Kidney capillary endothelial cell (primary cell): ENCODE measurements around the gene ANKZF1.
A peak's percentile ranks its signal among the peaks of the same experiment; 100 is the strongest.

Experiments
- DNase-seq: peaks from one replicate; pipeline ENCODE4 v3.0.0-alpha.2; 2018; ENCODE audit warnings: low spot score

The ANKZF1 gene

DNA sequence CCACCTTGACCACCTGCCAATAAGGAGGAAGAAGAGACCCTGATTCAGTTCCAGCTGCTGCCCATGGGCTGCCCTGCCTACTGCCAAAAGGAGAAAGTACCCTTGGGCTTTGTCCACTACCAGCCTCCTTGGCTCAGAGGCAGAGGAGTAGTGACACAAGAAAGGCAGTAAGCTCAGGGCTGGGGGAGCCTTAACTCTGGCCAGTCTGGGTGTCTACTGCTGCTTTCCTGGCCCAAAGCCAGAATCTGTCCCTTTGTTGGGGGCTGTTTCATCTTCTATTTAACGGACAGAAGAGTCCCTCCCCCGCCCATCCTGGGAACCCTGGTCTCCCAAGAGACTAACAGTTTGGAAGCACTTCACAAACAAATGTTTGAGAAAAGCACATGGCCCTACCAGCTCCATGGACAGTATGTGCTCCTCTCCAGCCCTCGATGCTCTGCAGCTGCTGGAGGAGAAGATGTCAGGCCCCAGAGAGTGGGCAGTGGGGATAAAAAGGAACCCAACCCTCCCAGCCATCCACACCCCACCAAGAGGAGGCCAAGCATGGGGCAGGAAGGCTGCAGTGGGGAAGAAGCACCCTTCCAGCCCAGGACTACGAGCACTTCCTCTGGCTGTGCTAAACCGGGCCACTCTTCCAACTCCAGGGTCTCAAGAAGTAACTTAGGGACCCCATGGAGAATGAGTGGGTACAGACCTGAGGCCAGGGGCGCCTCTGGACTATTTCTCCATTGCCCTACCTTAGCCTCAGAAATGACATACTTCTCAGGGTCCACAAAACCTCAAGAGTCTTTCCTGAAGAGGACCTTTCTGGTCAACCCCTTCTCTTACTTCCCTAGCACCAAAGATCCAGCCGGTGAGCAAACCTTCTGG is 1.3 kb upstream of the ANKZF1 start:
- DNase-seq = no peak

DNA sequence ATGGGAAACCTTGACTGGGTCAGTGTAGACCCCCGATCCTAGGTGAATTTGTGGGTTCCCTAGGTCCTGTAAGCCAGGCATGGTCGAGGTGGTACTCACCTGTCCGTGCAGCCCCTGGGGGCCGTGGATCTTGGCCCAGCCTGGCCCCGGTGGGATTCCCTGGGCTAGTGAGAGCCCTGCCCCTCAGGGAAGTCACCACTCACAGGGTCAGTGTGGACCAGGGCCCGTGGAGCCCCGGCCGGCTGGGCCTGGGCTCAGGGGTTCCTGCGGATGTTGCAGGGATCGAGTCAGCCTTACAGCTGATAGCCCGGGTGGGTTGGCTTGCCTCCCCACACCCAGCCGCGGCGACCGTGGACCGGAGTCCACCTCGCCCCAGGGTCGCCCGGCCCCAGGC is 698 bp upstream of the ANKZF1 start:
- no peak for DNase-seq

DNA sequence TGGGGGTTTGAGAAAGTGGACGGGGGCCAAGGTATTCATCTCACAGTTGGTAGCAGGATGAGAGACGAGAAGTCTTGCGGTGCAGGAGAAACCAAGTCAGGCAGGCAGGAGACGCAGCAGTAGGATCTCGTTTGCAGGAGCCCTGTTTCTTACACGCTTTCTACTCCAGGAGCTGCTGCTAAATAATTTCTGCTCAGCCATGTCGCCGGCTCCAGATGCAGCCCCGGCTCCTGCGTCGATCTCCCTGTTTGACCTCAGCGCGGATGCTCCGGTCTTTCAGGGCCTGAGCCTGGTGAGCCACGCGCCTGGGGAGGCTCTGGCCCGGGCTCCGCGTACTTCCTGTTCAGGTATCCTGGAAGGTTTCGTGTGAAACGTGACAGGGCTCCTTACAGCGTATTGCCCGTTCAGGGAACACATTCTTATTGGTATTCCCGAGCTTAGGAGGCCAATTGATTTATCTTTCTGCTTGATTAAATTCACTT is 494 bp downstream of the ANKZF1 start:
- no peak for DNase-seq

DNA sequence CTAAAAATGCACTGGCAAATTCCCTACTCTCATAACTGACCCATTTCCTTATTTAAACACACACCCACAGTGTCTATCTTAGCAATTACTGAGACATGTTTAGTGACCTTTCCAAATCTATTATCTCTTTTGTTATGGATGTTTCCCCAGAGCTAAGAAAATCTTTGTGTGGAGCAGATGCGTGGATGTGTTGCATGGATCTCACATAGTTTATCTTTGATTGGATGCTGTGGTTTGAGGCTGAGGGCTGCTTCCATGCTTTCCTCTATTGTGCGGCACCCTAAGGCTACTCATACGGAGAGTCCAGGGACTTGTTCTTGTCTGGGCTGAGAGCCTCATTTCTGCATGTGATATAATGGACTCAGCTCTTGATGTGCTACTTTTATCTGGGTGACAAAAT is 4.7 kb downstream of the ANKZF1 start:
- DNase-seq = no peak

DNA sequence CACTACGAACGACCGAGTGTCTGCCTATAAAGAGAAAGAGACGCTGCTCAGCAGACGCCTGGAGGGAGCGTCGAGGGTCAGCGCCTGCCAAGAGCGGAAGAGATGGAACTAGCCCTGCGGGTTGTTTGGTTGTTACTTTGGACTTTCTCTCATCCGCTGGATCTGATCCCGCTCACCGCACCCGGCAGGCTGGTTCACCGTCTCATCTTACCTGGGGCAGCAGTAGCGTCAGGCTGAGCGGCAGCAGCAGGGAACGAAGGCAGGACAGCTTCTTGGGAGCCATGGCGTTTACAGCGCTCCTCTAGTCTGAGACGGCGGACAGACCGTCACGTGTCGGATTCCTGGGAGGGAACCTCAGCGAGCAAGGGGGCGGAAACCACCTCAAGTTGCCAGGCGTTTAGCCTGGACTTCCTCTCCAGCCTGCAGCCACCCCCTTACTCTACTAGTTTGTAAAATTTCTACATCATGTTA is 13.7 kb downstream of the ANKZF1 start:
- DNase-seq = no peak

DNA sequence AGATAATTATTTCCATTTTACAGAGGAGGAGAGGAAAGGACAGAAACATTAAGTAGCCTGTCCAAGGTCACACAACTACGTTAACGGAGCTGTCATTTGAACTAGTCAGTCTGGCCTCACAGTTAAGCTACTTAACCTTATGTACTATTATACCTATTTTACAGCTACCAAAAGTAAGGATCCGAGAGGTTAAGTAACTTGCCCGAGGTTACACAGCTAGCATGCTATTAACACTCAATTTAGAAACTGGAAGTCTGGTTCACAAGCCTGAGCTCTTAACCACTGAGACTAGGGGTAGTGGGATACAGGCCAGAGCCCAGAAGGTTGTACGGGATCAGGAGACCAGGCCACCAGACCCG is 15.2 kb downstream of the ANKZF1 start:
- no peak for DNase-seq

DNA sequence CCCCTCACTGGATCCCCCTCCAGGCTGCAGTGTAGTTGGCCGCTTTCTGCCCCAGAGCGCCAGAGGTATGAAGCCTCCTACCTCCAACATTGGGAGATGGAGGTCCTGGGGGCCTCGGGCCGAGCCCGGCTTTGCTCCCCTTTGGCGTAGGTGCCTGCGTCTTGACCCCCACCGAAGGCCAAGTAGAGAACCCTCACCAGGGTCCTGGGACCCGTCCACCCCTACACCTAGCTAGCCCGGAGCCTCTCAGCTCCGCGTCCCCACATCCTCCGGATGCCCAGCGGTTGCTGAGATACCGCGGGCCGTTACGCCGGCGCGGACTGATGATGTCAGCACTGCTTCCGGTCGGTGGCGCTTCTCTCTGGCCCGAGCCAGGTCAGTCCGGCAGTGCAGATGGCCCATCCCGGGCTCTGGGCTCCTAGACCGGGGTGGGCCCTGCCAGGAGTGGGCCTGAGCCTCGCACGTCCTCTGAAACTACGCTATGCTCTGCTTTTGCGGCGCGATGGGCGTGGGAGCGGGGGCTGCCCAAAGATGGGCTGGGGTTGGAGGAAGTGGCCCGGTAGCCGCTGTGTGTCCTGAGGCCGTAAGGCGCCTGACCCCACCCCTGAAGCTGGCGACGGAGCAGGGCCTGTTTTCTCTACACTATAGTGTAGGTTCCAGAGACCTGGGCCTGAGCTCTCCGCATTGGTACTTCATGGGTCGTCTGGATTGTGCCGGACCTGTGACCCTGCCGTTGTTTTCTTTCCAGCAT is 15.7 kb downstream of the ANKZF1 start, which contains the start of the genes GLB1L and STK16:
TSS of gene GLB1L (minus strand) at position 297 of the 751 bp plus-strand sequence. CDS start 1,871 bp downstream, outside the sequence.
TSS of gene STK16 (plus strand) at position 332 of the 751 bp plus-strand sequence. CDS start 521 bp downstream, outside the sequence.
- peak; percentile 84 for DNase-seq

DNA sequence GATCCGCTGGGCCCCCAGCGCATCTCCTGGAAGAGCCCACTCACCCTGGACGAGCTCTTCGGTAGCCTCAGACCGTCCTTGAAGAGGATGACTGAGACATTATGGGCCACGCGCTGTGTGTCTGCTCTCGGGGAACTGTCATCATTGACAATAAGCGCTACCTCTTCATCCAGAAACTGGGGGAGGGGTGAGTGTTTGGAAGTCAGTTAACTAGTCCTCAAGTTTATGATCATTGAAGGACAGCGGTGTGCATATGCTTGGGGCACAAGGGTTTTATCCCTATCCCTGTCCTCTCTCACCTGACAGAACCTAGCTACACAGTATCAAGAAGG is 16.3 kb downstream of the ANKZF1 start:
- no peak for DNase-seq

DNA sequence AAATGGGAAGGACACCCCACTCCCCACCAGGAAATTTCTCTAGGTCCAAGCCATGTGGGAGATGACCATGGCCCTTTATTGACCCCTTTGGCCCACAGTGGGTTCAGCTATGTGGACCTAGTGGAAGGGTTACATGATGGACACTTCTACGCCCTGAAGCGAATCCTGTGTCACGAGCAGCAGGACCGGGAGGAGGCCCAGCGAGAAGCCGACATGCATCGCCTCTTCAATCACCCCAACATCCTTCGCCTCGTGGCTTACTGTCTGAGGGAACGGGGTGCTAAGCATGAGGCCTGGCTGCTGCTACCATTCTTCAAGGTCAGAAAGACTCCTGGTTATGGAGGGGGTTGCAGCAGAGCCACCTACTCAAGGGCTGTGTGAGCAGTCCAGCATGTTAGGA is 17.0 kb downstream of the ANKZF1 start:
- no peak for DNase-seq

DNA sequence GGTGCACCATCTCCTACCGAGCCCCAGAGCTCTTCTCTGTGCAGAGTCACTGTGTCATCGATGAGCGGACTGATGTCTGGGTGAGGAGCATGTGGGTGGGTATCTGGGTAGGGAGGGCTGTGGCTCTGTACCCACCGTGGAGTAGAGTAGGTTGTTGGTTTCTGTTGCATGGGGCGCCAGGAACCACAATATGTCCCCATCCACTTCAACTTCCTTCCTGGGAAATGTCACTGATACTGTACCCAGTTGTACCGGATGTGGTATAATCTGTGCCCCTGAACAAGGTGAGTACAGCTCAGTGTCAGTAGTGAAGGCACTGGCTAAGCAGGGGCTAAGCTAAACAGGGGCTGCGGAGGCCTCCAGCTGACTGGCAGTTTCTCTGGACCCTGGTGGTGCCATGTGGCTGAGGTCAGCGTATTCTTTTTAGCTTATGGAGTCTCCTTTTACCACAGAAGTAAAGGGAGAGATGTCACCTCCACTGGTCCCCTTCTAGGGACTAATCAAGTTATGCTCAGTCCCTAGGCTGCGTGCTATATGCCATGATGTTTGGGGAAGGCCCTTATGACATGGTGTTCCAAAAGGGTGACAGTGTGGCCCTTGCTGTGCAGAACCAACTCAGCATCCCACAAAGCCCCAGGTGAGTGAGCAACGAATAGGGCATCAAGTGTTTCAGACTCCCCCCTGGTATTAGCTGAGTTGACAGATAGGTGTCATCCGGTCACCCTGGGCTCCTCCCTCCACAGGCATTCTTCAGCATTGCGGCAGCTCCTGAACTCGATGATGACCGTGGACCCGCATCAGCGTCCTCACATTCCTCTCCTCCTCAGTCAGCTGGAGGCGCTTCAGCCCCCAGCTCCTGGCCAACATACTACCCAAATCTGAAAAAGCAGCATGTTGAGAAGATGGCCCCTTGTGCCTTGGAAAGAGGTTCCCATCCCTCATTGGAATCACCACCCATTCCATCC is 18.4 kb downstream of the ANKZF1 start:
- DNase-seq = no peak

DNA sequence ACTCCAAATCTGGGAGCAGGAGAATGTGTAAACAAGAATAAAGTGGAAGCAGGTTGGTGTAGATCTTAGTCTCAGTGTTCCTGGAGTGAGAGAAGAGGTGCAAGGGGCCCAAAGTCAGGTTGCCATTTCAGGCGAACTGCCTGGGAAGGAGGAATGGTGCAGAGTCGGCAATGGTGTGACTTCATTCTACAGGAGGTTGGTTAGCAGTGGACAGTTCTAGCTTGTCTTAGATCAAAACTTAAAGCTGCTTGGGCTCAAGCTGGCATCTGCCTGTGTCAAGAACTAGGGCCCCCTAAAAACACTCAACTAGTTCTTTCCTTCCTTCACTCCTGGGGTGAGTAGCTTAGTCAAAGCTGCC is 19.2 kb downstream of the ANKZF1 start:
- DNase-seq = no peak

DNA sequence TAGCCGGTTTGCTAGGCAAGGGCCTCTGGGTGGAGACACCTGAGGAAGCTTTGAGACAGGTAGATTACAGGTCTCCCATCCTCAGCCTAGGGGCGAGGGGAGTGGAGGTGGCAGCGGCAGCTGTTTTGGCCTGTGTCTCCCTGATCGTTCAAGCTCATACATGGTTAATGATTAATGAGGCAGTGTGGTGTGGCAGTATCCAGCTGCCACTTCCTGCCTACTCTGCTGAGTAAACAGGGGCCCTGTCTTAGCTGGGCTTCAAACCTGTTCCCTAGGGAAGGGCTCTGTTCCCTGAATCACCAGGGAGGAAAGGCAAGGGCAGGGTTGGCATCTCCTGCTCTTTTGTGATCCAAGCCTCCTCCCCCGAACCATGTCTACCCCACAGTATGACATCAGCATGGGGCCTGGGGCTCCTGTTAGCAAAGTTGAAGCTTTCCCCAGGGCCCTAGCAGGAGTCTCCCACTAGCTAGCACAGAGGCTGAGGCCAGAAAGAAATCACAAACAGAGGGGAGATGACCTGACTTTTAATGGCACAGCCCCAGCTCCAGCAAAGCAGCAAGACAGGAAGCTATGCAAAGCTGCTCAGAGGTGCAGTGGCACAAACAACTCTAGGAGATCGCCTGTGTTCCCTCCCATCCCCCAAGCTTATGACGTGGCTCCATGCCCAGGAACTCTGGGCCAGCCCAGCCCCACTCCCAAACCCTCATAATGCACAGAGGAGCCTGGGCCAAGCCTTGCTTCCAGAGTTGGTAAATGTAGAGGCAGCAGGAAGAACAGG is 19.8 kb downstream of the ANKZF1 start:
- DNase-seq = peak; percentile 86

DNA sequence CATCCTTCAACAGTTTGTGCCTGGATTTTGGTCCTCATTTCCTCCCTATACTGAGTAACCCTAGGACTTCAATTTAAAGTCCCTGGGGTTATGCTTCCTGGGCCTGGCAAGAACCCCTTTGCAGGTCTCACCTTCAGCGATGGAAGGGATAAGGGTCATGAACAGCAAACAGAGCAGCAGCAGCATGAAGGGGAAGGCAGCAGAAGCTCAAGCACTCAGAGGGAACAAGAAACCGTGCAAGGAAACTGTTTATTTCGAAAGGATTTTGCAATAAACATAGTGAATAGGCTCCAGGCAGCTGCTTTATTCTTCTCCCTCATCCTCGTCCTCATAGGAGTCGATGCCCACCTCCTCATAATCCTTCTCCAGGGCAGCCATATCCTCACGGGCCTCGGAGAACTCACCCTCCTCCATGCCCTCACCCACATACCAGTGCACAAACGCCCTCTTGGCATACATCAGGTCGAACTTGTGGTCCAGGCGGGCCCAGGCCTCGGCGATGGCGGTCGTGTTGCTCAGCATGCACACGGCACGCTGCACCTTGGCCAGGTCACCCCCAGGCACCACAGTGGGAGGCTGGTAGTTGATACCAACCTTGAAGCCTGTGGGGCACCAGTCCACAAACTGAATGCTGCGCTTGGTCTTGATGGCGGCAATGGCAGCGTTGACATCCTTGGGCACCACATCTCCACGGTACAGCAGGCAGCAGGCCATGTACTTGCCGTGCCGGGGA is 20.6 kb downstream of the ANKZF1 start:
- no peak for DNase-seq

DNA sequence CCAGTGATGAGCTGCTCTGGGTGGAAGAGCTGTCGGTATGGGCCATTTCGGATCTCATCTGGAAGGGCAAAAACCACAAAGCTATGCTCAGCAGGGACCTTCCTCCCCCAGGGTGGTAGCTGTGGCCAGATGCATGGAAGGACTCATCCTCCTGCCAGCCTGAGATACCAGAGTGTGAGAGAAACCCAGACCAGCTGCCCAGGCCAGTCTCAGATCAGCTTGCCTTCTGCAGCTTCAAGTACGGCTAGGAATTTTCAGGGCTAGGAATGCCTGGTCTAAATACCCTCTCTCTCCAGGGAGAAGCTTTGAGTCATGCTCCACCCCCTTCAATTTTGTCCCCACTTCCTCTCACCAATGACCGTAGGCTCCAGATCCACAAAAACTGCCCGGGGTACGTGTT is 22.1 kb downstream of the ANKZF1 start:
- no peak for DNase-seq

DNA sequence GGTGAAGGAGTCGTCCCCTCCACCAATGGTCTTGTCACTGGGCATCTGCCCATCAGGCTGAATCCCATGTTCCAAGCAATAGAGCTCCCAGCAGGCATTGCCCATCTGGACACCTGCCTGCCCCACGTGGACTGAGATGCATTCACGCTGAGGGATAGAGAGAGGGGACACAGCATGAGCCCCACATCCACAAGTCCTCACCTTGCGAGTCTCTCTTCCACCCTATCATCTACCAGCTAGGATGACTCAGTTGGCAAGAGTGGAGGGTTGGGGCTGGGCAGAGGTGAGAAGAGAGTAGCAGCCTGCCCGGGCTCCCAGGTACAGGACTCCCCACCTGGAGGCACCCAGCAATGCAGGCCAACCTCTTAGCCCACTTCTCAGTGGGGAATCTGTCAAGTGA is 22.5 kb downstream of the ANKZF1 start:
- no peak for DNase-seq

DNA sequence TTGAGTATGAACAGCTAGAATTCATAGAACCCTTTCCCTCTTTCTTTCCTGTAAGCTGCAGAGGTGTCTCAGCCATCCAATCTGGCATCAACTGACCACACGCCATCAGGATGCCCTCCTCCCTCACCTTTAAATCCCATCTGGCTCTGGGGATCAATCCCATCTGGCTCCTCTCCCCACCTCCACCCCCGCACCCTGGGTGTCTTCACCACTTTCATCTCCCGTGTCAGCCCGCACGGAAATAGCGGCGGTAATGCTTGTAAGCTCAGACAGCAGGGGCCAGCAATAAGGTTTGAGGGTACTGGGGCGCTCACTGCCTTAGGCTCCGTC is 22.9 kb downstream of the ANKZF1 start:
- no peak for DNase-seq

DNA sequence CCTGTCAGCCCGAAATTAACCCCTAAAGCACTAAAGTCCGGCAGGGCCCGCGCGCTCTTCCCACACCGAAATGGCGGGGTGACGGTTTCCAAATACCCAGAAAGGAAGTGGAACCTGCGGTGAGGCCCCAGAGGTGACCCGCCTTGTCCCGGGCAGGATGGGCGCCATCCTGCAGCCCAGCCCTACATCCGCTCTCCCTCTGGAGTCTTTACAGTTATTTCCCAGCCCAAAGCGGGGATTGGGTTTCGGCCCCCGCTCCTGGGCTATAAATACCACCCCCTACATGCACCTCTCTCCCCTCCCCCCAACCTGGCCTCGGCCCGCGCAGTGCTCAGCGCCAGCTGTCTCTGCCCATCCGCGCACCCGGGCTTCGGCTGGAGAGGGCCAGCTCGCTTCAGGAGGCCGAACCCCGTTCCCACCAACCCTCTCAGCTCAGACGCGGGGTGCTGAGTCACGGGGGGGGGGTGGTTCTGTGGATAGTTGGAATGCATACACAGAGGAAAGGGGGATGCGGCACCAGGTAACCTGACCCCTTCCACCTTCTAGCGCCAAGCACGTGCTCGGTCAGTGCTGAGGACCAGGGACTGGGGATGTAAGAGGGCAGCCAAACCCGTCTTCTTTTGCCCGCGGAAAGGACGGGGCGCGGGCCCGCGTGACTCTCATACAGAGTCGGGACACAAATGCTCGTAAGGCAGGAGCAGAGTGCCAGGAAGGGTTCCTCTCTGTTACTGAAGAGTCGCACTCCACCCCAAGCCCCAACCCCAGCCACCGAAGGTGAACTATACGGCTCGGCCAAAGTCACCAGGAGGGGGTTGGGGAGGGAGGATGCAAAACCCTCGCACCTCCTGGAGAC is 23.5 kb downstream of the ANKZF1 start, which contains the start of gene TUBA4B:
TSS of gene TUBA4B (plus strand) at position 344 of the 853 bp plus-strand sequence. CDS start at position 509, 165 bp downstream.
- no peak for DNase-seq

DNA sequence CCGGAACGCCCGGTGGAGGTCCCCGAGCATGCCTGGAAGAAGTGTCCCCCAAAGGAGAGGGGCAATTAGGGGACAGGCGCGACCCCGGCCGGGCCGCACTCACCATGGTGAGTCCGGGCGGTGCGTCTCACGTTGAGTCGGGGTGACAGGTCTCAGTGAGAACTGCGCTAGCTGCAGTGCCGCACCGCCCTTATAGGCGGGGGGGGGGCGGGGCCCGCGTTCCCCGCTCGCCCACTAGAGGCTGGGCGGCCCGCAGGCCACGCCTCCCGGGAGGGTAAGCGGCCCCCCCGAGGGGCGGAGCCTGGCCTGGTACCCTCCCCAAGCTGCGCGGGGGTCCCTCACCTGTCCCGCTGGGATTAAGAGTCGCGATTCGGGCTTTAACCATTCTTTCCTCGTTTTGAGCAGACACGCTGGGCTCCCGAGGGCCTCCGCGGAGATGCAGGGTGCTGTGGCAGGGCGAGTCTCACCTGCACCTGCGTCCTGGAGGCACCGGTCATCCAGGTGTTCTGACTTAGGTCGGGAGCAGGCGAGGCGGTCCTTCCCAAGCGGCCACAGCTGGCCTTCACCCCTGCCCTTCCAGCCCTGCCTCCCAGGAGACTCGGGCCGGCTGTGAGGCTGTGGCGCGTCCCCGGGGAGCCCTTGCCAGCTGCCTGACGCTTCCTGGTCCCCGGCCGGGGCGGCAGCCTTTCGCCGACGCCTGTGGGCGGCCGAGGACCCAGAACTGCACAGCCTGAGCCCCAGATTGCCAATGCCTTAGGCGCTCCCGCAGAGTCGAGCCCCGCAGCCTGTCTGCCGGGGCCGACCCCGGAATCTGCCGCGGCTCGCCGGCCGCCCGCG is 24.4 kb downstream of the ANKZF1 start, which contains the start of gene TUBA4A:
TSS of gene TUBA4A (minus strand) at position 166 of the 837 bp plus-strand sequence. CDS start at position 106, 60 bp downstream.
- peak; percentile 63 for DNase-seq
